ENCODE data around the gene MAB21L3. TPM values are rescaled to one million over a fixed set of nuclear protein-coding genes. Genes with fewer than 3 reads are reported as not detected.

MAB21L3 gene
- total RNA-seq, 1 donor from 2014 or later = 0.34 TPM

GRCh38 chr1:116179419-116179818, 68.2 kb downstream of the MAB21L3 start:
- Histone ChIP-seq H3K4me2 (ENCODE audit: low read length) (no peak overlapping the region), H3K27ac (ENCODE audit: low read depth, low read length) (no peak overlapping the region), H2AFZ (ENCODE audit: low read depth, low read length) (no peak overlapping the region), H3K4me1 (ENCODE audit: insufficient read depth, low read length) (no peaks in the 10 kb centered on the region), H3K9ac (ENCODE audit: low read length) (no peak overlapping the region), H3K4me3 (ENCODE audit: insufficient read depth, low read depth, low read length) (no peak overlapping the region), H3K36me3 (ENCODE audit: insufficient read depth, low read length) (no peaks in the 10 kb centered on the region), H3K9me3 (ENCODE audit: insufficient read depth, low read depth, low read length) (no peaks in the 10 kb centered on the region), H3K79me2 (ENCODE audit: insufficient read depth, low read length) (no peaks in the 10 kb centered on the region), H4K20me1 (ENCODE audit: insufficient read depth, low read length) (no peaks in the 10 kb centered on the region), H3K27me3 (ENCODE audit: insufficient read depth, low read length) (peaks cover 8% of the 10 kb centered on the region)
- peaks cover 6% of the 10 kb centered on the region for H3K9me3 Mint-ChIP-seq (ENCODE audit: unreplicated experiment)
- TF ChIP-seq EZH2 (IDR thresholded peaks at IDR 0.05; ENCODE audit: insufficient read depth, low read length) (no peak), CTCF (IDR thresholded peaks at IDR 0.05; ENCODE audit: insufficient read depth, low read depth, low read length) (no peak)
- no peak overlapping the region for H3K4me3 Mint-ChIP-seq (ENCODE audit: unreplicated experiment)
- H3K4me1 Mint-ChIP-seq (ENCODE audit: low read depth, unreplicated experiment) = no peaks in the 10 kb centered on the region
- FAIRE-seq (no peak), DNase-seq (ENCODE audit: low read depth) (no peak)
- peaks cover 2% of the 10 kb centered on the region for H3K36me3 Mint-ChIP-seq (ENCODE audit: low read depth, unreplicated experiment)
- H3K27me3 Mint-ChIP-seq (ENCODE audit: low read depth, unreplicated experiment) = peaks cover 21% of the 10 kb centered on the region
- no peak overlapping the region for H3K27ac Mint-ChIP-seq (ENCODE audit: unreplicated experiment)

- Mint-ChIP-seq H3K4me1 (ENCODE audit: low read depth, unreplicated experiment) (no peaks in the 10 kb centered on the region), H3K27me3 (ENCODE audit: low read depth, unreplicated experiment) (peaks cover 21% of the 10 kb centered on the region), H3K36me3 (ENCODE audit: low read depth, unreplicated experiment) (peaks cover 2% of the 10 kb centered on the region), H3K4me3 (ENCODE audit: unreplicated experiment) (no peak overlapping the region), H3K9me3 (ENCODE audit: unreplicated experiment) (peaks cover 6% of the 10 kb centered on the region), H3K27ac (ENCODE audit: unreplicated experiment) (no peak overlapping the region)
- Histone ChIP-seq H3K4me1 (ENCODE audit: insufficient read depth, low read length) (no peaks in the 10 kb centered on the region), H4K20me1 (ENCODE audit: insufficient read depth, low read length) (no peaks in the 10 kb centered on the region), H3K27me3 (ENCODE audit: insufficient read depth, low read length) (peaks cover 8% of the 10 kb centered on the region), H3K4me3 (ENCODE audit: insufficient read depth, low read depth, low read length) (no peak overlapping the region), H3K27ac (ENCODE audit: low read depth, low read length) (no peak overlapping the region), H3K9ac (ENCODE audit: low read length) (no peak overlapping the region), H2AFZ (ENCODE audit: low read depth, low read length) (no peak overlapping the region), H3K9me3 (ENCODE audit: insufficient read depth, low read depth, low read length) (no peaks in the 10 kb centered on the region), H3K79me2 (ENCODE audit: insufficient read depth, low read length) (no peaks in the 10 kb centered on the region), H3K36me3 (ENCODE audit: insufficient read depth, low read length) (no peaks in the 10 kb centered on the region), H3K4me2 (ENCODE audit: low read length) (no peak overlapping the region)
- DNase-seq (ENCODE audit: low read depth) (no peak), FAIRE-seq (no peak)
- no peak for TF ChIP-seq CTCF (IDR thresholded peaks at IDR 0.05; ENCODE audit: insufficient read depth, low read depth, low read length)
- no peak for TF ChIP-seq EZH2 (IDR thresholded peaks at IDR 0.05; ENCODE audit: insufficient read depth, low read length)
Observed at GRCh38 chr1:116179964-116180363, 68.8 kb downstream of the MAB21L3 start.

- Mint-ChIP-seq H3K4me3 (ENCODE audit: unreplicated experiment) (no peak overlapping the region), H3K9me3 (ENCODE audit: unreplicated experiment) (peaks cover 3% of the 10 kb centered on the region), H3K36me3 (ENCODE audit: low read depth, unreplicated experiment) (peaks cover 2% of the 10 kb centered on the region), H3K27ac (ENCODE audit: unreplicated experiment) (no peak overlapping the region), H3K27me3 (ENCODE audit: low read depth, unreplicated experiment) (peaks cover 17% of the 10 kb centered on the region), H3K4me1 (ENCODE audit: low read depth, unreplicated experiment) (no peaks in the 10 kb centered on the region)
- Histone ChIP-seq H3K9ac (ENCODE audit: low read length) (no peak overlapping the region), H3K27me3 (ENCODE audit: insufficient read depth, low read length) (peaks cover 5% of the 10 kb centered on the region), H4K20me1 (ENCODE audit: insufficient read depth, low read length) (no peaks in the 10 kb centered on the region), H3K9me3 (ENCODE audit: insufficient read depth, low read depth, low read length) (no peaks in the 10 kb centered on the region), H2AFZ (ENCODE audit: low read depth, low read length) (no peak overlapping the region), H3K4me2 (ENCODE audit: low read length) (no peak overlapping the region), H3K79me2 (ENCODE audit: insufficient read depth, low read length) (no peaks in the 10 kb centered on the region), H3K4me1 (ENCODE audit: insufficient read depth, low read length) (no peaks in the 10 kb centered on the region), H3K27ac (ENCODE audit: low read depth, low read length) (no peak overlapping the region), H3K36me3 (ENCODE audit: insufficient read depth, low read length) (no peaks in the 10 kb centered on the region), H3K4me3 (ENCODE audit: insufficient read depth, low read depth, low read length) (no peak overlapping the region)
- FAIRE-seq (no peak), DNase-seq (ENCODE audit: low read depth) (no peak)
- TF ChIP-seq CTCF (IDR thresholded peaks at IDR 0.05; ENCODE audit: insufficient read depth, low read depth, low read length) = no peak
Observed at GRCh38 chr1:116182019-116182714, 71.0 kb downstream of the MAB21L3 start.
